Measurements from ENCODE around the gene ITSN2. TPM values are rescaled to one million over a fixed set of nuclear protein-coding genes. Genes with fewer than 3 reads are reported as not detected.
A peak's percentile ranks its signal among the peaks of the same experiment; 100 is the strongest.

Gene ITSN2
- total and polyA plus RNA-seq, 4 donors: 34.3 to 77.2 (median 54.5) TPM

DNA sequence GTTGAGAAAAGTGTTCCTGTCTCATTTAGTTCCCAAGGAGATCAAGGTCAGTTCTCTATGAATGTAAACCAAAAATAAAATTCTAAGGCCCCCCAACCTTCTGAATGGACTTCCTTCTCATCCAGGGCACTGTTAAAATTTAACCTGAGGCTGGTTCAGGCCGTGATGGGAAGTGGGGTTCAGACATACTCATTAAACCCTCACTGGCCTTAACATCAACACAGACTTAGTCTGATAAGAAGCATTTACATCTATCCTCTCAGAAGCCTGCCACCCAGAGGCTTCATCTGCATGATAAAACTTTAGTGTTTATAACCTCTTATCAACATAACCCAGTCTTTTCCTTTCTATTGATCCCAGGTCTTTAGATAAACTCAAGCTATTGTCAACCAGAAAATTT lies 22.4 kb downstream of the ITSN2 start:
- Histone ChIP-seq H3K36me3 (ENCODE audit: control insufficient read depth in 4 of 4, insufficient read depth in 4 of 4, low read length in 4 of 4) (no peaks in the 10 kb centered on the region), H3K27me3 (ENCODE audit: control insufficient read depth in 3 of 3, insufficient read depth in 3 of 3, low read length in 2 of 3) (no peaks in the 10 kb centered on the region), H3K9ac (ENCODE audit: insufficient read depth in 1 of 2, low read length in 2 of 2) (no peak overlapping the region), H3K4me3 (no peak overlapping the region), H3K27ac (ENCODE audit: low read depth in 1 of 2, low read length in 1 of 2) (peak overlapping the region in 1 of 2 donors; percentile 73), H3K9me3 (ENCODE audit: control insufficient read depth in 4 of 4, insufficient read depth in 3 of 4, low read length in 3 of 4) (no peaks in the 10 kb centered on the region), H3K4me1 (ENCODE audit: control insufficient read depth in 5 of 5, insufficient read depth in 5 of 5, low read length in 5 of 5) (peaks cover 0 to 24% (median 0%) of the 10 kb centered on the region in 5 donors)
- ATAC-seq (ENCODE audit: insufficient read depth, low FRiP score) (no peak), DNase-seq (no peak)
- 22 to 36% methylated on average over 1 of the region's 1 CpG for WGBS, 2 donors
- TF ChIP-seq, protein P1, sequence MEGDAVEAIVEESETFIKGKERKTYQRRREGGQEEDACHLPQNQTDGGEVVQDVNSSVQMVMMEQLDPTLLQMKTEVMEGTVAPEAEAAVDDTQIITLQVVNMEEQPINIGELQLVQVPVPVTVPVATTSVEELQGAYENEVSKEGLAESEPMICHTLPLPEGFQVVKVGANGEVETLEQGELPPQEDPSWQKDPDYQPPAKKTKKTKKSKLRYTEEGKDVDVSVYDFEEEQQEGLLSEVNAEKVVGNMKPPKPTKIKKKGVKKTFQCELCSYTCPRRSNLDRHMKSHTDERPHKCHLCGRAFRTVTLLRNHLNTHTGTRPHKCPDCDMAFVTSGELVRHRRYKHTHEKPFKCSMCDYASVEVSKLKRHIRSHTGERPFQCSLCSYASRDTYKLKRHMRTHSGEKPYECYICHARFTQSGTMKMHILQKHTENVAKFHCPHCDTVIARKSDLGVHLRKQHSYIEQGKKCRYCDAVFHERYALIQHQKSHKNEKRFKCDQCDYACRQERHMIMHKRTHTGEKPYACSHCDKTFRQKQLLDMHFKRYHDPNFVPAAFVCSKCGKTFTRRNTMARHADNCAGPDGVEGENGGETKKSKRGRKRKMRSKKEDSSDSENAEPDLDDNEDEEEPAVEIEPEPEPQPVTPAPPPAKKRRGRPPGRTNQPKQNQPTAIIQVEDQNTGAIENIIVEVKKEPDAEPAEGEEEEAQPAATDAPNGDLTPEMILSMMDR (IDR thresholded peaks at IDR 0.05; ENCODE audit: control extremely low read depth, extremely low read depth): no peak

DNA sequence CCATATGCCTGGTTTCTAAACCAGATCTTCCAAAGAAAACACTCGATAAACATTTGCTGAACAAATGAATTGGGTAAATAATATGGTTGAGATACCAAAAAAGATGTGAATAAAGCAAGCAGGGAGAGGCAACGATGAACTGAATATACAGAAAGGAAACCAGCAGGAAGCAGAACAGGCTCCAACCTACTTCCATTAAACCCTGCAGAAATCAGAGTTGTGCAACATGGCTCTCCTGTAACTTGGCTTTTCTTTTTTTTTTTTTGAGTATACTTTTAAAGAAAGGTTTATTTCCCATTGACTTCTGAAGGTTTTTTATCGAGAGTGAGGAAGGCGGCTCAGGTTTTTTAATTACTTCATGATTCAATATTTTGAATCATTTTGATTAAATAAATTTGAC lies 23.5 kb downstream of the ITSN2 start:
- Histone ChIP-seq H3K36me3 (ENCODE audit: control insufficient read depth in 4 of 4, insufficient read depth in 4 of 4, low read length in 4 of 4) (no peaks in the 10 kb centered on the region), H3K9me3 (ENCODE audit: control insufficient read depth in 4 of 4, insufficient read depth in 3 of 4, low read length in 3 of 4) (no peaks in the 10 kb centered on the region), H3K9ac (ENCODE audit: insufficient read depth in 1 of 2, low read length in 2 of 2) (no peak overlapping the region), H3K4me3 (no peak overlapping the region), H3K27ac (ENCODE audit: low read depth in 1 of 2, low read length in 1 of 2) (no peak overlapping the region), H3K4me1 (ENCODE audit: control insufficient read depth in 5 of 5, insufficient read depth in 5 of 5, low read length in 5 of 5) (peaks cover 0 to 23% (median 0%) of the 10 kb centered on the region in 5 donors), H3K27me3 (ENCODE audit: control insufficient read depth in 3 of 3, insufficient read depth in 3 of 3, low read length in 2 of 3) (no peaks in the 10 kb centered on the region)
- TF ChIP-seq, protein P1 (IDR thresholded peaks at IDR 0.05; ENCODE audit: control extremely low read depth, extremely low read depth): no peak
- WGBS, 2 donors: 50 to 52% methylated on average over 4 of the region's 4 CpGs
- no peak for ATAC-seq (ENCODE audit: insufficient read depth, low FRiP score)
- no peak for DNase-seq

DNA sequence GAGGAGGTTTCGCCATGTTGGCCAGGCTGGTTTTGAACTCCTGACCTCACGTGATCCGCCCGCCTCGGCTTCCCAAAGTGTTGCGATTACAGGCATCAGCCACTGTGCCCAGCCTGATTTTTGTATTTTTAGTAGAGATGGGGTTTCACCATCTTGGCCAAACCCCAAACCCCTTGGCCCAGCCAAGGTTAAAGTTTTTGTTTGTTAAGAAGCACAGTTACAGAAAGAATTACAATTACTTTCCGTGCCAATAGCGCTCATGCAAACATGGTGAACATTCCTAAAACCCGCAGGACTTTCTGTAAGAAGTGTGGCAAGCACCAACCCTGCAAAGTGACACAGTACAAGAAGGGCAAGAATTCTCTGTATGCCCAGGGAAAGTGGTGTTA lies 26.1 kb downstream of the ITSN2 start:
- ATAC-seq (ENCODE audit: insufficient read depth, low FRiP score) (no peak), DNase-seq (peak in 1 of 3 donors; percentile 44)
- Histone ChIP-seq H3K4me3 (no peak overlapping the region), H3K36me3 (ENCODE audit: control insufficient read depth in 4 of 4, insufficient read depth in 4 of 4, low read length in 4 of 4) (peaks cover 0 to 3% (median 1%) of the 10 kb centered on the region in 4 donors), H3K9me3 (ENCODE audit: control insufficient read depth in 4 of 4, insufficient read depth in 3 of 4, low read length in 3 of 4) (no peaks in the 10 kb centered on the region), H3K27me3 (ENCODE audit: control insufficient read depth in 3 of 3, insufficient read depth in 3 of 3, low read length in 2 of 3) (no peaks in the 10 kb centered on the region), H3K4me1 (ENCODE audit: control insufficient read depth in 5 of 5, insufficient read depth in 5 of 5, low read length in 5 of 5) (peaks cover 0 to 18% (median 0%) of the 10 kb centered on the region in 5 donors), H3K27ac (ENCODE audit: low read depth in 1 of 2, low read length in 1 of 2) (peak overlapping the region in 1 of 2 donors; percentile 40), H3K9ac (ENCODE audit: insufficient read depth in 1 of 2, low read length in 2 of 2) (no peak overlapping the region)
- TF ChIP-seq, protein P1 (IDR thresholded peaks at IDR 0.05; ENCODE audit: control extremely low read depth, extremely low read depth): no peak
- 53 to 58% methylated on average over 8 of the region's 9 CpGs for WGBS, 2 donors
